ENCODE results near the gene DGKH. TPM values are rescaled to one million over a fixed set of nuclear protein-coding genes. Genes with fewer than 3 reads are reported as not detected.

Gene DGKH
- total and polyA plus RNA-seq, 9 of the 15 experiments (the other 6 are each of a cell fraction or from before 2014, with no cell fraction given), result 0.38 to 4.4 (median 3.1) TPM

DNA sequence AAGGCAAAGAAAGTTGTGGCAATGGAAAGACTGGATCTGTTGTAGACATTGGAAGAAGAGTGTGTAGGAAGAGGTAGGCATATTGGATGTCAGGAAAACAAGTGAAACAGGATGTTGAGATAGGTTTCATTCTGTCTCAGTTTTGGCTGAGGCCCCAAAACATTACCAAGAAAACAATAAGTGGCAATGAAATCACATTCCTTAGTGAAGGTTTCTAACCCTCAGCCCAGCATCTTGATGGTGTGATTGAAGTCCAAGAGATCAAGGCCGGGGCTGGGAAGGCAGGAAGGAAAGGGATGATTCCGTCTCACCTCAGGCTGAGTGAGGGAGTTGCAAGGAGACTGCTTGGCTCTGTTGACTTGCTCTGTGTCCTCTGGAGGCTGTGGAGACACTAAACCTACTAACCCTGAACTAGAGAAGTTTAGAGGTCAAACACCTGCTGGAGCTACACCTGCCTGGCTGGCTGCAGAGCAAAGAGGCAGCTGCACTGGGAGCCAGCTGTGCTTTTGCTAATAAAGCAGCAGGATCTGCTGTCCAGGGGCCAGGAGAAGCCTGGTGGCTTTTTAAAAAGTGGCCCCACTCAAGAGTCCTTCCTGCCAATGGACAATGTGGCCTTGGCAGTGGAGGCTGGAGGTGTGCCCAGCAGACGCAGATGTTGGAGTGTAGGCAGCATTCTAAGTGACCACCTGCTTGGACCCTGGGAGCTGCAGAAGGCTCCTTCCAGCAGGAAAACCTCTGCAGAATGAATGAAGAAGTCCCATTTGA is 53.6 kb downstream of the DGKH start (continued):
- no peak for TF ChIP-seq CHD7 (IDR thresholded peaks at IDR 0.05; ENCODE audit: low read depth, low read length)
- TF ChIP-seq, protein P1, sequence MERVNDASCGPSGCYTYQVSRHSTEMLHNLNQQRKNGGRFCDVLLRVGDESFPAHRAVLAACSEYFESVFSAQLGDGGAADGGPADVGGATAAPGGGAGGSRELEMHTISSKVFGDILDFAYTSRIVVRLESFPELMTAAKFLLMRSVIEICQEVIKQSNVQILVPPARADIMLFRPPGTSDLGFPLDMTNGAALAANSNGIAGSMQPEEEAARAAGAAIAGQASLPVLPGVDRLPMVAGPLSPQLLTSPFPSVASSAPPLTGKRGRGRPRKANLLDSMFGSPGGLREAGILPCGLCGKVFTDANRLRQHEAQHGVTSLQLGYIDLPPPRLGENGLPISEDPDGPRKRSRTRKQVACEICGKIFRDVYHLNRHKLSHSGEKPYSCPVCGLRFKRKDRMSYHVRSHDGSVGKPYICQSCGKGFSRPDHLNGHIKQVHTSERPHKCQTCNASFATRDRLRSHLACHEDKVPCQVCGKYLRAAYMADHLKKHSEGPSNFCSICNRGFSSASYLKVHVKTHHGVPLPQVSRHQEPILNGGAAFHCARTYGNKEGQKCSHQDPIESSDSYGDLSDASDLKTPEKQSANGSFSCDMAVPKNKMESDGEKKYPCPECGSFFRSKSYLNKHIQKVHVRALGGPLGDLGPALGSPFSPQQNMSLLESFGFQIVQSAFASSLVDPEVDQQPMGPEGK (CRISPR knock-in tag; IDR thresholded peaks at IDR 0.05; ENCODE audit: borderline replicate concordance), result no peak
- TF ChIP-seq PML (IDR thresholded peaks at IDR 0.05; ENCODE audit: low read length), result no peak
- no peak for TF ChIP-seq CEBPB (tag; IDR thresholded peaks at IDR 0.05)
- TF ChIP-seq, protein P2, sequence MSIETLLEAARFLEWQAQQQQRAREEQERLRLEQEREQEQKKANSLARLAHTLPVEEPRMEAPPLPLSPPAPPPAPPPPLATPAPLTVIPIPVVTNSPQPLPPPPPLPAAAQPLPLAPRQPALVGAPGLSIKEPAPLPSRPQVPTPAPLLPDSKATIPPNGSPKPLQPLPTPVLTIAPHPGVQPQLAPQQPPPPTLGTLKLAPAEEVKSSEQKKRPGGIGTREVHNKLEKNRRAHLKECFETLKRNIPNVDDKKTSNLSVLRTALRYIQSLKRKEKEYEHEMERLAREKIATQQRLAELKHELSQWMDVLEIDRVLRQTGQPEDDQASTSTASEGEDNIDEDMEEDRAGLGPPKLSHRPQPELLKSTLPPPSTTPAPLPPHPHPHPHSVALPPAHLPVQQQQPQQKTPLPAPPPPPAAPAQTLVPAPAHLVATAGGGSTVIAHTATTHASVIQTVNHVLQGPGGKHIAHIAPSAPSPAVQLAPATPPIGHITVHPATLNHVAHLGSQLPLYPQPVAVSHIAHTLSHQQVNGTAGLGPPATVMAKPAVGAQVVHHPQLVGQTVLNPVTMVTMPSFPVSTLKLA (conservative IDR thresholded peaks at IDR 0.05), result no peak
- no peak for TF ChIP-seq POLR2G (IDR thresholded peaks at IDR 0.05; ENCODE audit: low read depth, low read length)

All from K562 (cell line).